ENCODE results near the gene PTK7.
A peak's percentile ranks its signal among the peaks of the same experiment; 100 is the strongest.

PTK7 gene

GRCh38 chr6:43146709-43147688 is 70.9 kb downstream of the PTK7 start:
- no peak for DNase-seq (ENCODE audit: low read depth)

GRCh38 chr6:43147691-43148477 is 71.8 kb downstream of the PTK7 start:
- no peak for DNase-seq (ENCODE audit: low read depth)

GRCh38 chr6:43149265-43149664 is 73.2 kb downstream of the PTK7 start:
- DNase-seq (ENCODE audit: low read depth): no peak

- no peak for DNase-seq (ENCODE audit: low read depth)
Measured at GRCh38 chr6:43150051-43150751, 74.1 kb downstream of the PTK7 start.

GRCh38 chr6:43159599-43159998 is 83.5 kb downstream of the PTK7 start:
- no peak for DNase-seq (ENCODE audit: low read depth)

GRCh38 chr6:43163899-43164298 is 87.8 kb downstream of the PTK7 start:
- no peak for DNase-seq (ENCODE audit: low read depth)

GRCh38 chr6:43170417-43170930 is 94.4 kb downstream of the PTK7 start:
- DNase-seq (ENCODE audit: low read depth): no peak

GRCh38 chr6:43170931-43171706 is 95.0 kb downstream of the PTK7 start, which contains the start of gene SRF:
Gene SRF, plus strand, starts transcription at chr6:43171269. Its CDS starts 388 bp downstream, at chr6:43171657.
- DNase-seq (ENCODE audit: low read depth): peak; percentile 97

GRCh38 chr6:43171707-43172103 is 95.6 kb downstream of the PTK7 start:
- DNase-seq (ENCODE audit: low read depth): no peak

- peak; percentile 55 for DNase-seq (ENCODE audit: low read depth)
Measured at GRCh38 chr6:43172104-43173007, 96.2 kb downstream of the PTK7 start.

- no peak for DNase-seq (ENCODE audit: low read depth)
Measured at GRCh38 chr6:43173591-43174262, 97.6 kb downstream of the PTK7 start.

- peak; percentile 94 for DNase-seq (ENCODE audit: low read depth)
Measured at GRCh38 chr6:43174263-43175112, 98.4 kb downstream of the PTK7 start.

GRCh38 chr6:43175676-43176422 is 99.7 kb downstream of the PTK7 start:
- no peak for DNase-seq (ENCODE audit: low read depth)

GRCh38 chr6:43176423-43176786 is 100.3 kb downstream of the PTK7 start:
- DNase-seq (ENCODE audit: low read depth): no peak

- no peak for DNase-seq (ENCODE audit: low read depth)
Measured at GRCh38 chr6:43178150-43178549, 102.0 kb downstream of the PTK7 start.

GRCh38 chr6:43178951-43179830 is 103.1 kb downstream of the PTK7 start:
- DNase-seq (ENCODE audit: low read depth): no peak

- DNase-seq (ENCODE audit: low read depth): no peak
Measured at GRCh38 chr6:43180058-43180457, 103.9 kb downstream of the PTK7 start.

All from CMK (cell line).